DOHH2 (cell line): ENCODE results near the gene RGS10.
"Not testable (repeated sequence)": the region's sequence is repeated elsewhere in the genome, so short reads cannot be mapped to it uniquely, and the experiment has no call there.

Source experiments
- H3F3A ChIP-seq: fragments of 200-600 bp; sonication (generic), shearing (Covaris generic); 2 replicates; pipeline ENCODE4 v1.6.0; 2016; ENCODE audit warnings: antibody characterized with exemption, mild to moderate bottlenecking; ENCODE audit not compliant: control insufficient read depth, insufficient read depth
- H3K27ac ChIP-seq: fragments of 200-600 bp; sonication (generic); 2 replicates; pipeline ENCODE4 v1.5.1; 2014; ENCODE audit warnings: low read depth, mild to moderate bottlenecking, low read length, moderate library complexity
- H3K27me3 ChIP-seq: fragments of 200-600 bp; sonication (generic); 2 replicates; pipeline ENCODE4 v1.6.1; 2014; ENCODE audit warnings: mild to moderate bottlenecking, low read length, mixed read lengths; ENCODE audit not compliant: control insufficient read depth
- H3K36me3 ChIP-seq: fragments of 200-600 bp; sonication (generic); 2 replicates; pipeline ENCODE4 v1.6.1; 2014; ENCODE audit warnings: mild to moderate bottlenecking, low read length, moderate library complexity, mixed read lengths; ENCODE audit not compliant: control insufficient read depth
- H3K4me1 ChIP-seq: fragments of 200-600 bp; sonication (generic); 2 replicates; pipeline ENCODE4 v1.6.1; 2014; ENCODE audit warnings: mild to moderate bottlenecking, low read length, mixed read lengths; ENCODE audit not compliant: control insufficient read depth
- H3K4me2 ChIP-seq: fragments of 200-600 bp; sonication (generic); 2 replicates; pipeline ENCODE4 v1.6.0; 2014; ENCODE audit warnings: mild to moderate bottlenecking, low read length, moderate library complexity
- H3K4me3 ChIP-seq: fragments of 200-600 bp; sonication (generic); 2 replicates; pipeline ENCODE4 v1.5.1; 2014; ENCODE audit warnings: mild to moderate bottlenecking, low read length, mixed read lengths
- H3K79me2 ChIP-seq: fragments of 200-600 bp; sonication (generic); 2 replicates; pipeline ENCODE4 v1.6.1; 2014; ENCODE audit warnings: mild to moderate bottlenecking, low read length, mixed read lengths; ENCODE audit not compliant: control insufficient read depth
- H3K9me2 ChIP-seq: fragments of 200-600 bp; sonication (generic); replicated peaks from 2 replicates; pipeline ENCODE4 v1.6.1; 2014; ENCODE audit warnings: mild to moderate bottlenecking, low read length, mixed read lengths; ENCODE audit not compliant: control insufficient read depth
- H3K9me3 ChIP-seq: fragments of 200-600 bp; sonication (generic); 2 replicates; pipeline ENCODE4 v1.6.1; 2014; ENCODE audit warnings: antibody characterized with exemption, low read length, mixed read lengths; ENCODE audit not compliant: control insufficient read depth, insufficient read depth
- H4K20me1 ChIP-seq: fragments of 200-600 bp; sonication (generic); 2 replicates; pipeline ENCODE4 v1.6.0; 2014; ENCODE audit warnings: low read depth, mild to moderate bottlenecking, antibody characterized with exemption, low read length, moderate library complexity; ENCODE audit not compliant: control insufficient read depth, insufficient read depth
- EZH2phosphoT487 ChIP-seq: fragments of 200-600 bp; sonication (generic); IDR thresholded peaks from 2 replicates; pipeline ENCODE4 v1.6.1; 2017; ENCODE audit warnings: borderline replicate concordance, mild to moderate bottlenecking, antibody characterized with exemption, low read length, moderate library complexity, mixed read lengths
- TF ChIP-seq, protein P1 (sequence below): fragments of 200-600 bp; sonication (generic); IDR thresholded peaks from one replicate; pipeline ENCODE4 v1.5.1; 2014; ENCODE audit warnings: antibody characterized with exemption, mild to moderate bottlenecking, low read depth, low read length; ENCODE audit not compliant: poor library complexity, severe bottlenecking

The RGS10 gene

GRCh38 chr10:119536508-119537025 is 6.0 kb downstream of the RGS10 start:
- H3K36me3 ChIP-seq = no peaks in the 10 kb centered on the region
- H3K4me2 ChIP-seq = no peak overlapping the region
- no peaks in the 10 kb centered on the region for H3K9me3 ChIP-seq
- no peaks in the 10 kb centered on the region for H3K27me3 ChIP-seq
- H4K20me1 ChIP-seq = peaks cover 15% of the 10 kb centered on the region
- no peaks in the 10 kb centered on the region for H3K9me2 ChIP-seq
- H3F3A ChIP-seq = 0 out of 2 replicates have a peak, but pooled peaks cover 3% of the 10 kb centered on the region
- peaks cover 36% of the 10 kb centered on the region for H3K4me1 ChIP-seq
- TF ChIP-seq, protein P1, sequence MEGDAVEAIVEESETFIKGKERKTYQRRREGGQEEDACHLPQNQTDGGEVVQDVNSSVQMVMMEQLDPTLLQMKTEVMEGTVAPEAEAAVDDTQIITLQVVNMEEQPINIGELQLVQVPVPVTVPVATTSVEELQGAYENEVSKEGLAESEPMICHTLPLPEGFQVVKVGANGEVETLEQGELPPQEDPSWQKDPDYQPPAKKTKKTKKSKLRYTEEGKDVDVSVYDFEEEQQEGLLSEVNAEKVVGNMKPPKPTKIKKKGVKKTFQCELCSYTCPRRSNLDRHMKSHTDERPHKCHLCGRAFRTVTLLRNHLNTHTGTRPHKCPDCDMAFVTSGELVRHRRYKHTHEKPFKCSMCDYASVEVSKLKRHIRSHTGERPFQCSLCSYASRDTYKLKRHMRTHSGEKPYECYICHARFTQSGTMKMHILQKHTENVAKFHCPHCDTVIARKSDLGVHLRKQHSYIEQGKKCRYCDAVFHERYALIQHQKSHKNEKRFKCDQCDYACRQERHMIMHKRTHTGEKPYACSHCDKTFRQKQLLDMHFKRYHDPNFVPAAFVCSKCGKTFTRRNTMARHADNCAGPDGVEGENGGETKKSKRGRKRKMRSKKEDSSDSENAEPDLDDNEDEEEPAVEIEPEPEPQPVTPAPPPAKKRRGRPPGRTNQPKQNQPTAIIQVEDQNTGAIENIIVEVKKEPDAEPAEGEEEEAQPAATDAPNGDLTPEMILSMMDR = no peak
- TF ChIP-seq EZH2phosphoT487 = no peak
- H3K27ac ChIP-seq = no peak overlapping the region
- no peak overlapping the region for H3K4me3 ChIP-seq
- peaks cover 83% of the 10 kb centered on the region for H3K79me2 ChIP-seq

GRCh38 chr10:119535837-119536507 is 6.5 kb downstream of the RGS10 start:
- Histone ChIP-seq H3K9me2 (no peaks in the 10 kb centered on the region), H3K27ac (no peak overlapping the region), H3F3A (0 out of 2 replicates have a peak, but pooled peaks cover 1% of the 10 kb centered on the region), H3K9me3 (no peaks in the 10 kb centered on the region), H4K20me1 (peaks cover 11% of the 10 kb centered on the region), H3K4me2 (no peak overlapping the region), H3K4me1 (peaks cover 30% of the 10 kb centered on the region), H3K4me3 (no peak overlapping the region), H3K36me3 (no peaks in the 10 kb centered on the region), H3K79me2 (peaks cover 83% of the 10 kb centered on the region), H3K27me3 (no peaks in the 10 kb centered on the region)
- no peak for TF ChIP-seq EZH2phosphoT487
- TF ChIP-seq, protein P1 = no peak

GRCh38 chr10:119535305-119535704 is 7.2 kb downstream of the RGS10 start:
- Histone ChIP-seq H3K4me3 (no peak overlapping the region), H3K9me2 (no peaks in the 10 kb centered on the region), H3F3A (no peaks in the 10 kb centered on the region), H3K27me3 (no peaks in the 10 kb centered on the region), H3K4me2 (no peak overlapping the region), H3K4me1 (peaks cover 24% of the 10 kb centered on the region), H3K79me2 (peaks cover 83% of the 10 kb centered on the region), H4K20me1 (peaks cover 5% of the 10 kb centered on the region; the same call in 1 of the 2 replicates), H3K9me3 (no peaks in the 10 kb centered on the region), H3K36me3 (no peaks in the 10 kb centered on the region), H3K27ac (no peak overlapping the region)
- no peak for TF ChIP-seq EZH2phosphoT487

GRCh38 chr10:119533473-119533872 is 9.0 kb downstream of the RGS10 start:
- Histone ChIP-seq H3K9me3 (no peaks in the 10 kb centered on the region), H3K27me3 (no peaks in the 10 kb centered on the region), H3K4me2 (no peak overlapping the region), H3K4me3 (no peak overlapping the region), H3K79me2 (peaks cover 80% of the 10 kb centered on the region), H3F3A (no peaks in the 10 kb centered on the region), H4K20me1 (no peaks in the 10 kb centered on the region), H3K27ac (no peak overlapping the region), H3K4me1 (peaks cover 7% of the 10 kb centered on the region), H3K9me2 (no peaks in the 10 kb centered on the region), H3K36me3 (no peaks in the 10 kb centered on the region)
- no peak for TF ChIP-seq EZH2phosphoT487
- TF ChIP-seq, protein P1 = no peak

GRCh38 chr10:119532791-119533190 is 9.7 kb downstream of the RGS10 start:
- not testable (repeated sequence) for H3K27ac ChIP-seq, H3K36me3 ChIP-seq, H3K9me3 ChIP-seq, H3K9me2 ChIP-seq, H3F3A ChIP-seq, H4K20me1 ChIP-seq, H3K4me3 ChIP-seq, H3K27me3 ChIP-seq, H3K4me1 ChIP-seq, H3K4me2 ChIP-seq
- peaks cover 77% of the 10 kb centered on the region for H3K79me2 ChIP-seq
